BE2C (cell line): ENCODE results near the gene USP50.

ENCODE experiments used
- DNase-seq: peaks from one replicate; pipeline ENCODE4 v3.0.0-alpha.2; 2020
- H3K27me3 ChIP-seq: fragments of 250-450 bp; sonication (Bioruptor Pico); 2 replicates; pipeline ENCODE4 v1.5.1; 2020; ENCODE audit warnings: mild to moderate bottlenecking
- H3K36me3 ChIP-seq: fragments of 250-450 bp; sonication (Bioruptor Pico); 2 replicates; pipeline ENCODE4 v1.5.1; 2020; ENCODE audit warnings: mild to moderate bottlenecking
- H3K4me1 ChIP-seq: fragments of 250-450 bp; sonication (Bioruptor Pico); 2 replicates; pipeline ENCODE4 v1.5.1; 2020
- H3K4me3 ChIP-seq: 2 replicates; pipeline ENCODE4 v1.5.1; 2011; ENCODE audit warnings: low read depth, low read length
- H3K9me3 ChIP-seq: fragments of 250-450 bp; sonication (Bioruptor Pico); 2 replicates; pipeline ENCODE4 v1.5.1; 2020
- CTCF ChIP-seq: IDR thresholded peaks from 2 replicates; pipeline ENCODE4 v1.5.1; 2012; ENCODE audit warnings: mild to moderate bottlenecking, low read depth, low read length

Gene USP50

GRCh38 chr15:50544368-50544767, 2.1 kb downstream of the USP50 start:
- TF ChIP-seq CTCF, result no peak
- Histone ChIP-seq H3K4me3 (no peak overlapping the region), H3K27me3 (peaks cover 16% of the 10 kb centered on the region), H3K36me3 (no peaks in the 10 kb centered on the region), H3K9me3 (no peaks in the 10 kb centered on the region), H3K4me1 (no peaks in the 10 kb centered on the region)
- DNase-seq, result no peak

- Histone ChIP-seq H3K9me3 (no peaks in the 10 kb centered on the region), H3K4me1 (no peaks in the 10 kb centered on the region), H3K36me3 (no peaks in the 10 kb centered on the region), H3K4me3 (no peak overlapping the region), H3K27me3 (peaks cover 16% of the 10 kb centered on the region)
- no peak for DNase-seq
- no peak for TF ChIP-seq CTCF
Observed at GRCh38 chr15:50543556-50543955, 2.9 kb downstream of the USP50 start.

- DNase-seq, result no peak
Observed at GRCh38 chr15:50542887-50543210, 3.6 kb downstream of the USP50 start.

GRCh38 chr15:50531766-50532165, 14.7 kb downstream of the USP50 start:
- H3K4me3 ChIP-seq, result no peak overlapping the region
- H3K27me3 ChIP-seq, result 0 out of 2 replicates have a peak, but pooled peaks cover 5% of the 10 kb centered on the region
- H3K36me3 ChIP-seq, result no peaks in the 10 kb centered on the region
- TF ChIP-seq CTCF, result no peak
- no peak for DNase-seq
- H3K9me3 ChIP-seq, result no peaks in the 10 kb centered on the region
- H3K4me1 ChIP-seq, result no peaks in the 10 kb centered on the region

More at GRCh38 chr15:50542887-50543210, 3.6 kb downstream of the USP50 start:
- H3K4me3 ChIP-seq, result no peak overlapping the region
- H3K4me1 ChIP-seq, result no peaks in the 10 kb centered on the region
- H3K36me3 ChIP-seq, result no peaks in the 10 kb centered on the region
- no peaks in the 10 kb centered on the region for H3K9me3 ChIP-seq
- H3K27me3 ChIP-seq, result peaks cover 16% of the 10 kb centered on the region
- no peak for TF ChIP-seq CTCF

GRCh38 chr15:50531163-50531562, 15.3 kb downstream of the USP50 start:
- DNase-seq, result no peak
- Histone ChIP-seq H3K9me3 (no peaks in the 10 kb centered on the region), H3K27me3 (0 out of 2 replicates have a peak, but pooled peaks cover 5% of the 10 kb centered on the region), H3K4me1 (no peaks in the 10 kb centered on the region), H3K4me3 (no peak overlapping the region), H3K36me3 (no peaks in the 10 kb centered on the region)
- no peak for TF ChIP-seq CTCF

GRCh38 chr15:50523851-50524251, 22.6 kb downstream of the USP50 start:
- no peak for TF ChIP-seq CTCF
- Histone ChIP-seq H3K4me1 (no peaks in the 10 kb centered on the region), H3K27me3 (peaks cover 3% of the 10 kb centered on the region; the same call in 1 of the 2 replicates), H3K9me3 (no peaks in the 10 kb centered on the region), H3K36me3 (no peaks in the 10 kb centered on the region), H3K4me3 (no peak overlapping the region)
- no peak for DNase-seq
